ENCODE measurements around the gene GXYLT1.
"Not testable (repeated sequence)": the region's sequence is repeated elsewhere in the genome, so short reads cannot be mapped to it uniquely, and the experiment has no call there.

Gene GXYLT1

DNA sequence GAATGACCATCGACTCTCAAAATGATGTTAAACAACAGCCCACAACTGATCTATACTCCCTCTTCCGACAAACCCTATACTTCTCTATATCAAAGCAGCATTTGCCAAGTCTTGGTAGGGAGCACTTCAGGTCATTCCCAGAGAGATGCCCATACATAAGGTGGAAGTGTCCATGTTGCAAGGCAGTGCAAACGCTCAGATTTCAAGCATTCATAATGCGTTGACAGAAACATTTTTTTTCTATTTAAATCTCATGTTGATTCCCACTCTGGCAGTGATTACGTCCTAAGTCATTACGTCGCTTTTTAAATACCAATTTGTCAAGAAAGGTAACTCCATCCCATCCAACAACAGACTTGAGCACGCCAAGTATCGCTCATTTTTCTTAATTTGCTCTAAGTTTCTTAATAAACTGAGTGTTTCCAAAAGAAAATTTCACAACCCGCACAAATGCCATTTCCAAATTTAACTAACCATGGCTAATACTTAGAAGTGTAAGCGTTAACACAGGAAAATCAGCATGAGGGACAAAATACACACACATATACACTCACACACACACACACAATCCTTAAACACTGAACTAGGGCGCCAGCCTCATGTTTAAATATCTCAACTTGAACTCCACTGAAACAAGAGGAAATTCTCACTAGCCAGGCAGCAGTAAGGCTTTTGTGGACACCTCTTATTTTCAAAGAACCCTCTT, 1.1 kb downstream of the GXYLT1 start:
- peak; percentile 33 for DNase-seq

DNA sequence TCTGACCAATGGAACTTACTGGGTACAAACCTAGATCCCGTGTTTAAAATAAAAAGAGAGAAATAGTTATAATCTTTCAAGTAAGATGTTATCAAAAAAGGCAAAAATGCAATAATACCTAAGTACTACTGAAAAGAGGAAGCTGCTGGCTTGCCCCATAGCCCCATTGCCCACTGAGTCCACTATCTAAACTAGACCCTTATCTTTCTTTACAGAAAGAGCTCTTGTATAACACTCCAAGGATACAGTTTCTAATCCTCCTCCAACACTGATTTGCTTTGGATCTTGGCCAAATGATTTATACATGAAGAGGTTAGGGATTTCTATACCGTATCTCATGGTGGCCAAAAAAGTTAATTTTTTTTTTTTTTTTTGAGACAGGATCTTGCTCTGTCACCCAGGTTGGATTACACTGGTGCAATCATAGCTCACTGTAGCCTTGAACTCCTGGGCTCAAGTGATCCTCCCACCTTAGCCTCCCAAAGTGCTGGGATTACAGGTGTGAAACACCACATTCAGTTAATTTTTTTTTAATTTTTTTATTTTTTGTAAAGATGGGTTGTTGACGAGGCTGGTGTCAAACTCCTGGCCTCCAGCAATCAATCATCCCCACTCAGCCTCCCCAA, 2.6 kb downstream of the GXYLT1 start:
- peak; percentile 1 for DNase-seq

DNA sequence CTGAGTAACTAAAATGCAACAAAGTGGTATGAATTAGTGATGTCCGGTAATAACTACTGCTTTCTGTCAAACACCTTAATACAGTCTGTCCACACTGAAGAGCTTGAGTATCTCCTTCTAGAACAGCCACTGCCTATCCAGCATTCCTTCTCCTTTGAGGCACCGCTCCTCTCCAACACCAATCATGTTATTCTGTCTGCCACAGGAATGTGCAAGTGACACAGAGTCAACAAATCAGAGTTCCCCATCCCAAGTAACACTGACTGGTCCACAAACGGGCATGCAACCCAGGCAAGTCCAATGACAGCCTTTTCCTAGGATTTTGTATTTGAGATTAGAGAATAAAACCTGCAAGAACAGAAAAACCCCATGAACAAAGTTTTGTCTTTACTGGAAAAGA, 3.8 kb downstream of the GXYLT1 start:
- no peak for DNase-seq

DNA sequence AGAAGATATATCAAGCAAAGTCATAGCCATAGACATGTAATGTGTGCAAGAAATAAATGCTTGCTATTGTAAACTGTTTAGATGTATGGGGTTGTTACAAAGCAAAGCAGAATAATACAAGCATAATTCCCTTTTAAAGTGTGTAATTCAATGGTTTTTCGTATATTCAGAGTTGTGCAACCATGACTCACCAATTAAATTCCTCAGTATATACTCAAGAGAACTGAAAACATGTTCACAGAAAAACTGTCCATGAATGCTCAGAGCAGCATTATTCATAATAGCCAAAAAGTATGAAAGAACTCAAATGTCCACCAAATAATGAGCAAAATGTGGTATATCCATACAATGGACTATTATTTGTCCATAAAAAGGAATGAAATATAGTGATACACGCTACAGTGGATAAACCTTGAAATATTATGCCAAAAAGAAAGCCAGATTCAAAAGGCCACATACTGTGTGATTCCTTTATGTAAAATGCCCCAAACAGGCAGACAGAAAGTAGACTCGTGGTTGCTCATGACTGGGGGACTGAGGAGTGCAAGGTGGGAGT, 9.3 kb downstream of the GXYLT1 start:
- no peak for DNase-seq

DNA sequence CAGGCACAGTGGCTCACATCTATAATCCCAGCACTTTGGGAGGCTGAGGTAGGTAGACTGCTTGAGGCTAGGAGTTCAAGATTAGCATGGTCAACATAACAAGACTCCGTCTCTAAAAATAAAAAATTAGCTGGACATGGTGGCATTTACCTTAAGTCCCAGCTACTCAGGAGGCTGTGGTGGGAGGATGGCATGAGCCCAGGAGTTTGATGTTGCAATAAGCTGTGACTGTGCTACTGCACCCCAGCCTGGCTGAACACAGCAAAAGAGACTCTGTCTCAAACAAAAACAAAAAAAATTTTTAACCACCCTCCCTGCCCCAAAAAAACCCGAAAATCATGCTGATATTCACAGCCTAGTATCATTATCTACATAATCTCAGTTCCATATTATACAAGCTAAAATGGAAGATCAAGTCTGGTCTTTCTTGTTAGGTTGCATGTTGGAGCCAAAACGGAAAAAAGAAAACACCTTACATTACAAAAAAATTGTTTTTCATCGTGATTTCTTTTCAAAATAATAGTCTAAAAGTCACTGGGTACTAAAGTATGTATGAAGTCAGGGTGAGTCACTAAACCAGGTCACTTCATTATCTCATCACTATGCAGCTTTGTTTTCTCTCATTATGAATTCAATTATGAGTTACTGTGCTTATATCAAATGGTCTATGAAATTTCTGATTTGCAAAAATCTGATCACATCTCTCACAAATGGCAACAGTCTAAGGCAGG, 13.8 kb downstream of the GXYLT1 start:
- DNase-seq = no peak

DNA sequence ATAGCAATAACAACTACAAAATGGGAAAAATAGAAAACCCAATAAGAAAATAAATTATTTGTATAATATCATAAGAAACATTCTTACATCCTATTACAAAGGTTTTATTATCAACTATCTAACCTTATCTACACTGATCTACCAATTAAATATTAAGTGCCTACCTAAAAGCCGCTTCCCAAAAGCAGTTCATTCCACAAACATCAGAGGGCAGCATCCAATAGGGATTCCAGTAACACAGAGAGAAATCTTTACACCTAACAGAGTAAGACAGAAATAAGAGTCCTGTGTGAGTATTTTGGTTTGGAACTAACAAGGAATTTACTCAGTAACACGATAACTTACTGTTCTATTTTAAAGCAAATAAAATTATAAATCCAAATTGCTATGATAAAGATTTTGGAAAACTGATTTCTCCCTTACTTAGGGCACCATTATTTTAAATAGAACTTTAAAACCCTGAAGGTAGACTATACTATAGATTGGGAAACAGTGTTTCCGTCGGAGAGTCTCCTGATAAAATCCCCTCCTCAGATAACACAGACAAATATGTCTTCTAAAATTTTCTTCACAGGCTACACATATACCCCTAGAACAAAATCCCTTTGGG, 15.0 kb downstream of the GXYLT1 start:
- DNase-seq = peak; percentile 72

DNA sequence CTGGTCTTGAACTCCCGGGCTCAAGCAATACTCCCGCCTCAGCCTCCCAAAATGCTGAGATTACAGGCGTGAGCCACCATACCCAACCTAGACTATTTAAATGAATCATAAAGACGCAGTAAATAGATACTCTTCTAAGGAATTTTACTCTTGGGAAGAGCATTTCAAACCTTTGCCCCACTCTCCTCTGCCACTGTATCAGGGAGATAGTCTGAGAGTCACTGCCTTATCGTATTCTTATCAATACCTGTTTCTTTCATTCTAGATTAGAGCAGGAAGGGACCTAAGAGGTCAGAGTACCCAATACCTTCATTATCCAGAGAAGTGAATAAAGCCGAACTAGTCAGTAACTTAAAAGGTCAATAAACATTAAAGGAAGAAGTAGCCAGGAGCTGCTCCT, 15.8 kb downstream of the GXYLT1 start:
- DNase-seq = no peak

DNA sequence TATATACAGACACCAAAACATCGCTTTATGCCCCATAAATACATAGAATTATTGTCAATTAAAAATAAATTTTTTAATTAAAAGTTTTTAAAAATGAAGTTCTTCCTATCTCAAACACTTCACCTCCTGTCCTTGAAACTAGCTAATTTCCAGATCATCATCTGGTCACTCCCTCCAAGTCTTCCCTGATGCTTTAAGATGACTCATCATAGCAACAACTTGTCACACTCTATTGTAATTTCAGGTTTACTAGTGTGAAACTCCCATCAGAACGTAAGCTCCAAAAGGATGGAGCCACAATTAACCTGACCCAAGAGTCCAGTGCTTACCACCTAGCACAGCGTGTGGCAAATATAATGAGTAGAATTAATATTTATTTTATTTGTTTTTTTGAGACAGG, 16.3 kb downstream of the GXYLT1 start:
- DNase-seq = no peak

DNA sequence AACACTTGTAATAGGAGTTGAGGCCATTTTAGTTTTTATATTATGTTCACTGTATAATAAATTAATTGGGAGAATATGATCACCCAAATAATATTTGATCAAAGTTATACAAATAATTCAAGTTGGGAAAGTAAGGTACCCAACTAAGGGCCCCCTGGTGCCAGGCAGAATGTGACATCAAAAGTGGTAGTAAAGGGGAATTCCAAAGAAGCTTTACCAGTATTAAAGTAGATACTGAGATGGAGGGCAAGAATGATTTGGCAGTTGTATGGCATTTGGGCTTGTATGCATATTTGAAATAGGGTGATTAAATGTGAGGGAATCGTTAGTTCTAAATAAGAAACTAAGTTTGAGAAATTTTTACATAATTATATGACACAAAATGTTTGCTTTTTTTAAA, 17.7 kb downstream of the GXYLT1 start:
- no peak for DNase-seq

DNA sequence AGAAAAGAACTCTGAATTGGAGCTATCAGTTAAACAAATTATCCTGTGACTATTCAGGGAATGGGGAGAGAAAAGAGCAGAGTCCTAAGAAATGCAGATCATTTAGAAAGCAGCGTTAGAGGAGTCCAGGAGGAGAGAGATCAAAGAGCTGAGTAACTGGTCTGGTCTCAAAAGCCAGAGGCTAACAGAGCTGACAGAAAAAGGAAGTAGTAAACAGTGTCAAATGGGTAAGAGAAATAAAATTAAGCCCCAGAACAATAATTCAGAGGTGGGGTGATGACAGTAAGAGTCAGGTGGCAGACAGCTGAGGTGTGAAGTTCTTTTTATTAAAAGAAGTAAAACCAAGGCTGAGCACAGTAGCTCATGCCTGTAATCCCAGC, 19.3 kb downstream of the GXYLT1 start:
- DNase-seq = no peak

DNA sequence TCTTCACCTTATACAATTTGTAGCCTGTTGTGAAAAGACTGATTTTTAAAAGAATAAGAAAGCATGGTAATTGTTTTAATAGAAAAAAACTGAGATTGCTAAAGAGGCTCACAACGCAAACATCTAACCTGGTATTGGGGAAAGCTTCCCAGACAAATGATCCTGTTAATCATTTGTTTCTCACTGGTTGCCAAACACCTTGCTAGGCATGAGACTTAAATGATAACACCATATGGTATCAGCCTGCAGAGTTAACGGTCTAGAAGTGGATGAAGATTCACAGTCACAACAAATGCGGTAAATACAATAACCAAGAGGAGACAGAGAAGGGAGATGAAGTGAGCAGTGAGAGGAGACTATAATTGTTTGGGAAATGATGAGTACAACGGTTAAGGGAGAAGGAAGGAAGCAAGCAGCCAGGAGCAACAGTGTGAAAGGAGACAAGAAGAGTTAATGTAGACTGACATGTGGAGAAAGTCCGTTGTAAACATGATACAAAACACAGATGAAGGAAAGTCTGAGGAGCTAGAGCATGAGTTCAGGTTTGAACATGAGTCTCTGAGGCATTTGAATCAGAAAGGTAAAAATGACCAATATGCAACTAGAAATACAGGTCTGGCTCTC, 19.8 kb downstream of the GXYLT1 start:
- DNase-seq = no peak

DNA sequence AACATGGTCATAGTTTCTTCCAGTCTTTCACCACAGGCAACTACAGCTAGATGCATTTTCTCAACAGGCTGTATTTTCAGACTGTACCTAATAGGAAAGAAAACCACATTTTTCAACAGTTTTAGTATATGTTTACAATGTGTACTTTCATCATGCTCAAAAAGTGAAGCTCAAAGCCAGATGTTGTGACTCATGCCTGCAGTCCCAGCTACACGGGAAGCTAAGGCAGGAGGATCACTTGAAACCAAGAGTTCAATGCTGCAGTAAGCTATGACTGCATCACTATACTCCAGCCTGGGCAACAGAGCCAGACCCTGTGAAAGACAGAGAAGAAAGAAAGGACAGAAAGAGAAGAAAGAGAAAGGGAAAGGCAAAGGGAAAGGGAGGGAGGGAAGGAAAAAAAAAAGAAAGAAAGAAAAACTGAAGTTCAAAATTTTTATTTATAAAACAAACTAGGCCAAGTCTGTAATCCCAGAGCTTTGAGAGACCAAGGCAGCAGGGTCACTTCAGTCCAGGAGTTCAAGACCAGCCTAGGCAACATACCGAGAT, 25.5 kb downstream of the GXYLT1 start:
- no peak for DNase-seq

DNA sequence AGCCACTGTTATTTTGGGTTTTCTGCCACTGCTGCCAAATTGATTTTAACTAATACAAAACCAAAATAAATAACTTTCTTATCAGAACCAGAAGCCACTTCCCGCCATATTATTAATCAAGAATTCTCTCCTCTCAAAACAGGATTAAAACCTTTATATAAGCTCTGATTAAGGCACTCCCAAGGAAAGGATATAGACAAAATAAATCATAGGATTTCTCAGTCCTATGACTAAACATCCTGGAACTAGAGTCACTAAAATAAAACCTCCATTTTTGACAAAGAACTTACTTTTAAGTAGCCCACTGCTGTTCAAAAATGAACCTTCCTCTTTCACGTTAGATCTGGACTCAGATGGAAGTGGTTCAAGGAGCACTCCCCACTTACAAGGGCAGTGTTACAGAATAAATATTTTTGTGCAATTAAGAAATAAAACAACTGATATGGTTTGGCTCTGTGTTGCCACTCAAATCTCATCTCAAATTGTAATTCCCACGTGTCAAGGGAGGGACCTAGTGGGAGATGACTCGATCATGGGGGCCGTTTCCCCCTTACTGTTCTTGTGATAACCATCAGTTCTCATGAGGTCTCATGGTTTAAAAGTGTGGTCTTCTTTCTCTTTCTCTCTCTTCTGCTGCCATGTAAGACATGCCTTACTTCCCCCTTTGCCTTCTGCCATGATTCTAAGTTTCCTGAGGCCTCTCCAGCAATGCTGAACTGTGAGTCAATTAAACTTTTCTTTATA, 26.4 kb downstream of the GXYLT1 start:
- DNase-seq = no peak

DNA sequence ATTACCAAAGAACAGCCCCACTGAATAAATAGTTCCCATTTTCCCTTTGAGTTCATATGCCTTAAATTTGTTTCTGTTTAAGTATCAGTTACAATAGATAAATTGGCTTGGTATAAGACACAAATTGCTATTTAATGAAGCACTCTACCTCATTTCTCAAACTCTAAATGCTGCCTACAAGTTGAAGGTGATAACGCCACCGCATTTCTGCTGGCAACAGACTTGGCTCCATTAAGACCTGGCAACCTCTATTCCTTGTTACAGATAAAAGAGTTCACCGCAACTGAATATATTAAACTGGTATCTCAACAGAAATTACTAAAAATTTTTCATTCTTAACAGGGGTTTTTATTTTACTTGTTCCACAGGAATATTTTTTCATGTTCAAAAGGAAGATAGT, 35.6 kb downstream of the GXYLT1 start:
- no peak for DNase-seq

DNA sequence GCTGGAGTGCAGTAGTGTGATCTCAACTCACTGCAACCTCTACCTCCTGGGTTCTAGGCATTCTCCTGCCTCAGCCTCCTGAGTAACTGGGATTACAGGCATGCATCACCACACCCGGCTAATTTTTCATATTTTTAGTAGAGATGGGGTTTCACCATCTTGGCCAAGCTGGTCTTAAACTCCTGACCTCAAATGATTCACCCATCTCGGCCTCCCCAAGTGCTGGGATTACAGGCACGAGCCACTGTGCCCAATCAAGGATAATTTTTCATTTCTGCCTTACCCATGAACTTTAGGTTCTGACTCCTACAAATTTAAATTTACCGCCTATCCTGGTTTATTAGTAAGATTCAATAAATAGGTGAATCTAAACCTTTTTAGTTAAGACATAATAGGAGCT, 37.9 kb downstream of the GXYLT1 start:
- not testable (repeated sequence) for DNase-seq

DNA sequence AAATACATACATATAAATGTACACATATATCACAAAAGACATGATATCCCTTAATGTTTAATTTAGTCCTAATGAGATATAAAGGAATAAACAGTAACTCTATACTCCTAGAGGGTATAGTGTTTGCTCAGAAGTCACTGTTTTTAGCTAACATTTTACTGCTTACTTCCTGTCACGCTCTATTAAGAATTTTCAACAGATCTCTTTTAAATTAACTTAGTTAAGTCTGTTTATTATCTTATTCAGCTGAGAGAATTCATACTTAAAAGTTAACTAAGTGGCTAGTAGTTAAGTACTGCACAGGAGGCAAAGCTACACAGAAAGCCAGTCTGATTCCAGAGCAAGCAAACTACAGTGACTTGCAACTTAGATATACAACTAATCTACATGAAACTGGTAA, 39.9 kb downstream of the GXYLT1 start:
- DNase-seq = no peak

DNA sequence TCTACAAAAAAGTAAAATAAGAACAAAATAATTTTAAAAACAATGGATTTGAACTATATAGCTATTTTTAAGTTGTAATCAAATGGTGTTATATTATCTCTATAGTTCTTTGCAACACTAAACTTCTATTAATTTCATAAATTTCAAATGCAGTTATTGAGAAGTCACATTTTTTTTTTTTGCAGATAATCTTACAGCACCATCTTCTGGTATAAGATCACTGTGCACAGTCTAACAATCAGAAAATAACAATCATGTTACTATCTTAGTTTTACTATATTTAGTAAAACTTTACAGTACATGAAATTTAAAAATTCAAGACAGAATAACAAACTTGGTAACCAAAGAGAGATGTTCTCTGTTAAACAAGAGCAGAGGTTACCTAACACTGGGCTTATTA, 40.6 kb downstream of the GXYLT1 start:
- DNase-seq = no peak

DNA sequence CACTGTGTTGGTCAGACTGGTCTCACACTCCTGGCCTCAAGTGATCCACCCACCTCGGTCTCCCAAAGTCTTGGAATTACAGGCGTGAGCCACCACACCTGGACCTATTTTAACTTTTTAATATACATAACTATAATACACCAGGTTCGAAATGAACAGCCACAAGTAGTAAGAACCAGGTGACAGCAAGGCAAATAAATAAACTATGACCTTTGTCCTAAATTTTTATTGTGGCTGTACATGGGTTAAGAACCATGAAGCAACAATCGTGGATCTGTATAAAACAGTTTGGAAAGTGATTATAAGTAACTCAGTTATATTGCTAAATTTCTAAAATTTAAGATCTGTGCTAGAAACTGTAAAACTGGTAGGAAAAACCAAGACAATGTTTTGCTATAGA, 41.5 kb downstream of the GXYLT1 start:
- no peak for DNase-seq

DNA sequence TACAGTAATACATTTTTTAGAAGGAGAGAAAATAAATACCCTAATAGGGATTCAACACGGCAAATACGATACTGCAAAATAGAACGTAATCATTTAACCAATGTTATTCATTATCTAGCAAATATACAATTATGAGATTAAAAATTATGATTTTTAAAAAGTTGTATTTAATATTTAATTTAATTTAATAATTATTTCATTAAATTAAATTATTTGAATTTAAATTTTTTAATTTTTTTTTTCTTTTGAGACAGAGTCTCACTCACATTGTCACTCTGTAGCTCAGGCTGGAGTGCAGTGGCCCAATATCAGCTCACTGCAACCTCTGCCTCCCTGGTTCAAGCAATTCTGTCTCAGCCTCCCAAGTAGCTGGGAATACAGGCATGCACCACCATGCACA, 42.0 kb downstream of the GXYLT1 start:
- no peak for DNase-seq

DNA sequence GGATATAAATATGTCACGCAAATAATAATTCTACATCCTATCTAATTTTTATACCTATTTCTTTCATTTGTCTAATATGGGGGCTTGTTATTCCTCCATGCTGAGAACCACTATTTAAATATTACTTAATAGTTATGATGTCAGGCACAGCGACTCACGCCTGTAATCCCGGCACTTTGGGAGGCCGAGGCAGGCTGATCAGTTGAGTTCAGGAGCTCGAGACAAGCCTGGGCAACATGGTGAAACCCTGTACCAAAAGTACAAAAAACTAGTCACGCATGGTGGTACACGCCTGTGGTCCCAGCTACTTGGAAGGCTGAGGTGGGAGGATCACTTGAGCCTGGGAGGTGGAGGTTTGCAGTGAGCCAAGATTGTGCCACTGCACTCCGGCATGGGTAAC, 45.2 kb downstream of the GXYLT1 start:
- no peak for DNase-seq

DNA sequence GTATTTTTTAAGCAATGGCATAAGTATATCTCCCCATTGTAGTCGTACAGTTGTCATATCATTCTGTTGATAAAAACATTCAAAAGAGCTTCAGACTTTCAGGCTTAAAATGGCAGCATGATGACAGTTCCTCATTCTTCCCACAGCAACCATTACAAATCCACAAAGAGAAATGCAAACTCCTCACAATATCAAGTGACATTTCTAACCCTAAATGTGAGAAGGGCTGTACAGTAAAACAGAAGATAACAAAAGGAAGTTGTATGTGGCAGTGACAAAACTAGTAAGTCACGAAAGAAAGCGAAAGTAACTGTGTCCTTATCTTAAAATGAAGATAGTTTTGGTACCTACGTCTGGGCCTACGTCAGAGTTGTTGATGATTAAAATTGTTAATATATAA, 46.7 kb downstream of the GXYLT1 start:
- no peak for DNase-seq

DNA sequence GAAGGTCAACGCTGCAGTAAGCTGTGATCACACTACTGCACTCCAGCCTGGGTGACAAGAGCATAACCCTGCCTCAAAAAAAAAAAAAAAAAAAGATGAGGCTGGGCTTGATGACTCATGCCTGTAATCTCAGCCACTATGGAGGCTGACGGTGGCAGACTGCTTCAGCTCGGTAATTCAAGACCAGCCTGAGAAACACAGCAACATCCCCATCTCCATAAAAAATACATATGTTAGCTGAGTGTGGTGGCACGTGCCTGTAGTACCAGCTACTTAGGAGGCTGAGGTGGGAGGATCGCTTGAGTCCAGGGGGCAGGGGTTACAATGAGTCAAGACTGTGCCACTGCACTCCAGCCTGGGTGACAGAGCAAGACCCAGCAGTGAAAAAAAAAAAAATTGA, 50.4 kb downstream of the GXYLT1 start:
- DNase-seq = no peak
